Peyer's patch (tissue), 4 donors: ENCODE data around the gene ARHGAP11A.

ENCODE experiments used
- CTCF ChIP-seq, 6 experiments: fragments of 450-650 bp in 4 of 6; fragments of 200-600 bp in 2 of 6; sonication (generic) in 1 of 6; IDR thresholded peaks; one replicate each; pipeline ENCODE4 v1.5.1; 2017 to 2019; ENCODE audit warnings: antibody characterized with exemption in 6 of 6, mild to moderate bottlenecking in 3 of 6, moderate library complexity in 1 of 6
- POLR2A ChIP-seq, 2 donors: fragments of 450-650 bp; IDR thresholded peaks; one replicate each; pipeline ENCODE4 v1.5.1; 2017; ENCODE audit warnings: antibody characterized with exemption in 2 of 2, mild to moderate bottlenecking in 2 of 2, moderate library complexity in 2 of 2

DNA sequence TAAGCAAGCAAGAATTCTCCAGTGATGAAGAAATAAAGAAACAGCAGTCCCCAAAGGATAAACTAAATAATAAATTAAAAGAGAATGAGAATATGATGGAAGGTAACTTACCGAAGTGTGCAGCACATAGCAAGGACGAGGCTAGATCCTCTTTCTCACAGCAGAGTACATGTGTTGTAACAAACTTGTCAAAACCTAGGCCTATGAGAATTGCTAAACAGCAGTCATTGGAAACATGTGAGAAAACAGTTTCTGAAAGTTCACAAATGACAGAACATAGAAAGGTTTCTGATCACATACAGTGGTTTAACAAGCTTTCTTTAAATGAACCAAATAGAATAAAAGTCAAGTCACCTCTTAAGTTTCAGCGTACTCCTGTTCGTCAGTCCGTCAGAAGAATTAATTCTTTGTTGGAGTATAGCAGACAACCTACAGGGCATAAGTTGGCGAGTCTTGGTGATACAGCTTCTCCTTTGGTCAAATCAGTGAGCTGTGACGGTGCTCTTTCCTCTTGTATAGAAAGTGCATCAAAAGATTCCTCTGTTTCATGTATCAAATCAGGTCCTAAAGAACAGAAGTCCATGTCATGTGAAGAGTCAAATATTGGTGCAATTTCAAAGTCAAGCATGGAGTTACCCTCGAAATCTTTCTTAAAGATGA lies 21.7 kb downstream of the ARHGAP11A start:
- TF ChIP-seq CTCF (IDR thresholded peaks at IDR 0.05): no peak
- no peak for TF ChIP-seq POLR2A (IDR thresholded peaks at IDR 0.05)
